ENCODE results near the gene SH2D1B. TPM values are rescaled to one million over a fixed set of nuclear protein-coding genes. Genes with fewer than 3 reads are reported as not detected.

SH2D1B gene
- total RNA-seq, 1 donor from 2014 or later, result not detected

DNA sequence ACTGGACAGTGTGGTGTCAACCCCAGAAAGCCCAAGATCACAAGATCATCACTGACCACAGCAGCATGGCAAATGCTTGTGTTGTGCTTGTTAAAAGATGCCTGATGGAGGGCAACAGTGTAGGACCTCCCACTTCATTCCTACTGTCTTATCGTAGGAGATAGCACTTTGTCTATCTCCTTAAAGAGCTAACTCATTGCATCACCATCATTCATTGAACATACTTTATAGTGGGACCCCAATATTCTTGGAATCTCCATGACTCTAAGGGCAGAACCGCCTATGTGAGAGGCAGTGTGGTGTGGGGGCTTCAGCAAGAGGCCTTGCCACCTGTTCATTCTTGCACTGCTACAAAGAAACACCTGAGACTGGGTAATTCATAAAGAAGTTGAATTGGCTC, 5.0 kb upstream of the SH2D1B start:
- H3K36me3 Mint-ChIP-seq (ENCODE audit: low read depth), result no peaks in the 10 kb centered on the region
- H3K27ac Mint-ChIP-seq, result no peak overlapping the region
- H3K4me3 Mint-ChIP-seq, result no peak overlapping the region
- no peaks in the 10 kb centered on the region for H3K9me3 Mint-ChIP-seq
- no peak for DNase-seq
- intact Hi-C loops (cut with micrococcal nuclease), result no loop called here
- peaks cover 6% of the 10 kb centered on the region for H3K27me3 Mint-ChIP-seq
- no peaks in the 10 kb centered on the region for H3K4me1 Mint-ChIP-seq

DNA sequence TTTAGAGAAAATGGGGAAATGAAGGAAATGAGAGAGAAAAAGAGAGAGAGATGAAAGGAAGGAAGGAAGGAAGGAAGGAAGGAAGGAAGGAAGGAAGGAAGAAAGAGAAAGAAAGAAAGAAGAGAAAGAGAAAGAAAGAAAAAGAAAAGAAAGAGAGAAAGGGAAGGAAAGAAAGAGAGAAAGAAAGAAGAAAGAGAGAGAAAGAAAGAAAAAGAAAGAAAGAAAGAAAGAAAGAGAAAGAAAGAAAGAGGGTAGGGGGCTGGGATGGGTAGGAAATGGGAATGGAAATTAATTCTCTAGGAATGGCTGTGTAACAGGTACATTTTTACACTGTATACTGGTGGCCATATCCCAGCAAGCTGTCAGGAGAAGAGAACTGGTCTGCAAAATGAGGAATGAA, 4.3 kb upstream of the SH2D1B start:
- H3K27me3 Mint-ChIP-seq, result peaks cover 9% of the 10 kb centered on the region
- H3K4me1 Mint-ChIP-seq, result no peaks in the 10 kb centered on the region
- no peak for DNase-seq
- no peaks in the 10 kb centered on the region for H3K36me3 Mint-ChIP-seq (ENCODE audit: low read depth)
- no peak overlapping the region for H3K4me3 Mint-ChIP-seq
- intact Hi-C loops (cut with micrococcal nuclease), result no loop called here
- H3K27ac Mint-ChIP-seq, result no peak overlapping the region
- no peaks in the 10 kb centered on the region for H3K9me3 Mint-ChIP-seq

DNA sequence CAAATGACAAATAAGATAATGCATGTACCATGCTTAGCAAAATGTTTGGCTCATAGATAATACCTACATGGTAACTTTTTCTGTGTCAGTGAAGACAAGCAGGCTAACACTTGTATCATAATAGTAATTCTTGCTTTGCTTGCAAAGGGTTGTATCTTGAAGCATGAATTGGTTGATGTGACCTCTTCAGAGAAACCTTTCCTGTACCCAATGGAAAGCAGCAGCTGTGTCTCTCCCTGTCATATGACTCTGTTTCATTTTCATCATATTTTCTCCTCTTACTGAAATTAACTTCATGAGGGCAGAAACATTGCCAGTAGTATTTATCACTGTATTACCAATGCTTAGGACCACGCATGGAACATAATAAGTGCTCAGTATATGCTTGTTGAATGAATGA, 4.4 kb downstream of the SH2D1B start:
- Mint-ChIP-seq H3K9me3 (no peaks in the 10 kb centered on the region), H3K4me3 (no peak overlapping the region), H3K27me3 (peaks cover 7% of the 10 kb centered on the region), H3K27ac (no peak overlapping the region), H3K4me1 (no peaks in the 10 kb centered on the region), H3K36me3 (ENCODE audit: low read depth) (no peaks in the 10 kb centered on the region)
- DNase-seq, result no peak
- intact Hi-C loops (cut with micrococcal nuclease), result no loop called here

DNA sequence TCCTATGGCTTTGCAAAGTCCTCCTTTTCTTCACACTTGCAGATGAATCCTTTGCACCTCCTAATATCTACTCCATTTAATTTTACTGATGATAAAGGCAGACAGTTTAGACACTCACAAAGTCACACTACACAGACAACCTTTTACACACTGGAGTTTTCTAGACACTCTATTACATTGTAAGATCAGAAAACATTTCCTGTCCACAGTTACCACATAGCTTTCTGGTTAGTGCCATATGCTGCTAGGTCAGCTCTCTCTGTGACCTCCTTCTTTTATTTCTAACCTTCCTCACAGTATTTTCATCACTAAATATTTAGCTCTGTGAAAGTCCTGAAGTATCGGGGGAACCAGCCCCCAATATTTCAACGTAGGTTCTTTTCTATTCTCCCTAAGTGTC, 5.1 kb downstream of the SH2D1B start:
- H3K27ac Mint-ChIP-seq, result no peak overlapping the region
- no peaks in the 10 kb centered on the region for H3K36me3 Mint-ChIP-seq (ENCODE audit: low read depth)
- intact Hi-C loops (cut with micrococcal nuclease), result no loop called here
- H3K4me3 Mint-ChIP-seq, result no peak overlapping the region
- H3K27me3 Mint-ChIP-seq, result peaks cover 9% of the 10 kb centered on the region
- no peaks in the 10 kb centered on the region for H3K9me3 Mint-ChIP-seq
- DNase-seq, result no peak
- H3K4me1 Mint-ChIP-seq, result no peaks in the 10 kb centered on the region

DNA sequence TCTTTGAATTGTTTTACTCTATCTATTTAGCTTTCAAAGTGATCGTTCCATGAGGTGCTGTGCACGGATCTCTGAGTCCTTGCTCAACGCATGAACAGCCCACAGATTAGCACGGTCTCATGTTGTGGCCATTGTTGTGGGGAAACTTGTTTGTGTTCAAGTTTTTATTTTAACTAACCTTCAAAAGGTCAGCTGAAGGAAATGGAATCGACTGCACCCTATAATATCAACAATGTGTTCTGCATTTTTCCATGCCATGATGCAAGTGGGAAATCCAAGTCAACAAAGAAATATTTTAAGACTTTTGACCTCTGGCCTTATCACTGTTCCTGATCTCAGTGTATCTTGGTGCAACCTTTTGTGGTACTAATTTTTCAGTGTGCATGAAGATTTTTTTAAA, 6.1 kb downstream of the SH2D1B start:
- no peaks in the 10 kb centered on the region for H3K4me1 Mint-ChIP-seq
- DNase-seq, result no peak
- intact Hi-C loops (cut with micrococcal nuclease), result no loop called here
- no peak overlapping the region for H3K27ac Mint-ChIP-seq
- no peak overlapping the region for H3K4me3 Mint-ChIP-seq
- H3K27me3 Mint-ChIP-seq, result peaks cover 8% of the 10 kb centered on the region
- no peaks in the 10 kb centered on the region for H3K36me3 Mint-ChIP-seq (ENCODE audit: low read depth)
- H3K9me3 Mint-ChIP-seq, result no peaks in the 10 kb centered on the region

DNA sequence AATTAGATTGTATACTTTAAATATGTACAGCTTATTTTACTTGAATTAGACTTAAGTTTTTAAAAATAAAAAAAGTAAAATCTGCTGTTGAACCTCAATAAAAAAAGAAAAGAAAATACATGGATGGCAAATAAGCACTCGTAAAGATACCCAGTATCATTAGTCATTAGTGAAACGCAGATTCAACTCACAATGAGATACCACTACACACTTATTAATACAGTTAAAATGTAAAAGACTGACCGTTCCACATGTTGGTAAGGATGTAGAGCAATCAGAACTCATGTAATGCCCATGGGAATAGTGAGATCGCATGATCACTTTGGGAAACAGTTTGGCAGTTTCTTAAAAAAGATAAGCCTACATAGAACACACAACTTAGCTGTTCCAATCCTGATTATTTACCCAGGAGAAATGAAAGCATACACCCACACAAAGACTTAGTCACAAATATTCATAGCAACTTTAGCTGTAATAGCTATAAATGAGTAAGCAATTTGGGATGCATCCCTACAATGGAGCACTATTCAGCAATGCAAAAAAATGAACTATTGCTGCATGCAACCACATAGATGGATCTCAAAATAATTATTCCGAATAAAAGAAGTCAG, 7.3 kb downstream of the SH2D1B start:
- Mint-ChIP-seq H3K36me3 (ENCODE audit: low read depth) (no peaks in the 10 kb centered on the region), H3K9me3 (no peaks in the 10 kb centered on the region), H3K27ac (no peak overlapping the region), H3K4me1 (no peaks in the 10 kb centered on the region), H3K4me3 (no peak overlapping the region), H3K27me3 (peaks cover 6% of the 10 kb centered on the region)
- DNase-seq, result no peak
- intact Hi-C loops (cut with micrococcal nuclease), result no loop called here

DNA sequence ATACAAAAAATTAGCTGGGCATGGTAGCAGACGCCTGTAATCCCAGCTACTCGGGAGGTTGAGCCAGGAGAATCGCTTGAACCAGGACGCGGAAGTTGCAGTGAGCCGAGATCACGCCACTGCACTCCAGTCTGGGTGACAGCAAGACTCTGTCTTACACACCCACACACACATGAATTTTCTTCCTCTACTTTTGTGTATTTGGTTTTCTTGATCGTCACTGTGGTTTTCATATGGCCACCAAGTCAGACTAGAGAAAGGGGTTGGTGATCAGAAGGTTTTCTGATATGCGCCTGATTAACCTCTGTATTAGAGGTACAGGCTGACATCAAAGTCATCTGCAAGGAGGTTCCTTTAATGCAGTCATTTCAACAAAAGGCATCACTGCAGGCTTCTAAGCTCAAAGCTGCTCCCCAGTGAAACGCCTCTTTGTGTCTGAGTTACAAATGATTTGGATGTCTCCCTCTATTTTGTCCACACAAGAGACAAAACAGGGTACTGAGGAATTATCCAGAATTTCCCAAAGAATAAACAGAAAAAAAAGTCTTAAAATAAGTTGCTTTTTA, 11.1 kb downstream of the SH2D1B start:
- peaks cover 17% of the 10 kb centered on the region for H3K27me3 Mint-ChIP-seq
- H3K4me1 Mint-ChIP-seq, result no peaks in the 10 kb centered on the region
- no peaks in the 10 kb centered on the region for H3K36me3 Mint-ChIP-seq (ENCODE audit: low read depth)
- H3K27ac Mint-ChIP-seq, result no peak overlapping the region
- H3K9me3 Mint-ChIP-seq, result no peaks in the 10 kb centered on the region
- DNase-seq, result no peak
- intact Hi-C loops (cut with micrococcal nuclease), result no loop called here
- no peak overlapping the region for H3K4me3 Mint-ChIP-seq

DNA sequence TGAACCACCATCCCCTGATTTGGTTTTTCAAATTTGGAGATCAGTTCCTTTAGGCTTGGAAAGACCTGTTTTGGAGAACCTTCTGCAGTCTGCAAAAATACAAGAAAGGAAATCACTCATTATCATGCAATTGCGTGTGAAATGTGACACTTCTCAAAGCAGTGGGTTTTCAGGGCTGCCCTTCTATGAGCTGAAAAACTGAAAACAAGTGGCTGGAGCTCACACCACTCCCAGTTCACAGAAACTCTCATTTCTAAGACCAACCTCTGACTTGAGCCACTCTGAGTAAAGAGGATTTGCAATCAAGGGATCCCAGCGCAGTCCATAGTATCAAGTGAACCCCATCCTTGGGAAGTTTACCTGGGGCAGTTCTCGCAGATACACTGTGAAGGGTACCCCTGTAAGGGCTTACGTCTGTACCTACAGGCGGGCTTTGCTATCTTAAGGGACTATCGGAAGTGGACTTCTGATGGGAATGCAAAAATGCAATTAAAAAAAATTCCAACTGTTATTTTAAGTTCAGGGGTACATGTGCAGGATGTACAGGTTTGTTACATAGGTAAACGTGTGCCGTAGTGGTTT, 12.8 kb downstream of the SH2D1B start:
- intact Hi-C loops (cut with micrococcal nuclease), result no loop called here
- H3K27me3 Mint-ChIP-seq, result peaks cover 17% of the 10 kb centered on the region
- no peaks in the 10 kb centered on the region for H3K36me3 Mint-ChIP-seq (ENCODE audit: low read depth)

GRCh38 chr1:162397943-162398560, 13.9 kb downstream of the SH2D1B start:
- intact Hi-C loops (cut with micrococcal nuclease), result no loop called here
- no peaks in the 10 kb centered on the region for H3K36me3 Mint-ChIP-seq (ENCODE audit: low read depth)
- no peak overlapping the region for H3K4me3 Mint-ChIP-seq

More for the DNA sequence above, 12.8 kb downstream of the SH2D1B start:
- Mint-ChIP-seq H3K4me3 (no peak overlapping the region), H3K4me1 (no peaks in the 10 kb centered on the region), H3K9me3 (no peaks in the 10 kb centered on the region), H3K27ac (no peak overlapping the region)
- DNase-seq, result no peak

DNA sequence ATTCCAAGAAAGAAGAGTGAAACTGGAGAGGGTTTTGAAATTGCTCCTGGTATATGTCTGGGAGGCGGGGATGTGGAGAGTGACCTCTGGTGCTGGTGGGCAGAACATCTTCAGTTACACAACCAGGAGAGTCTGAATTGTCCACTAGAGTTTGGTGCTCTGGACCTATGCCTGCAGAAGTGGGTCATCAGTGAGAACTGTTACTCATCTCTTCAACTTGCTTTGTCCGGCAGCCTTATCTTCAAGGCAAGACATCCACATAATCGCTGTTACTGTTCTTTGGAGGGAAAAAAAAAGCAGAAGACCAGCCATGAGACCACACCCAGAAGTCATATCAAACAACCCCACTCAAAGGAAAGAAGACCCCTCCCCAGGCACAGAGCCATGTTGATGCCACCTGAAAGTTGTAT, 14.9 kb downstream of the SH2D1B start:
- H3K36me3 Mint-ChIP-seq (ENCODE audit: low read depth), result no peaks in the 10 kb centered on the region
- DNase-seq, result no peak
- intact Hi-C loops (cut with micrococcal nuclease), result no loop called here
- H3K4me3 Mint-ChIP-seq, result no peak overlapping the region
- H3K27me3 Mint-ChIP-seq, result peaks cover 20% of the 10 kb centered on the region
- H3K4me1 Mint-ChIP-seq, result no peaks in the 10 kb centered on the region
- no peak overlapping the region for H3K27ac Mint-ChIP-seq
- H3K9me3 Mint-ChIP-seq, result no peaks in the 10 kb centered on the region

More at GRCh38 chr1:162397943-162398560, 13.9 kb downstream of the SH2D1B start:
- Mint-ChIP-seq H3K27me3 (peaks cover 20% of the 10 kb centered on the region), H3K4me1 (no peaks in the 10 kb centered on the region), H3K27ac (no peak overlapping the region), H3K9me3 (no peaks in the 10 kb centered on the region)
- DNase-seq, result no peak

DNA sequence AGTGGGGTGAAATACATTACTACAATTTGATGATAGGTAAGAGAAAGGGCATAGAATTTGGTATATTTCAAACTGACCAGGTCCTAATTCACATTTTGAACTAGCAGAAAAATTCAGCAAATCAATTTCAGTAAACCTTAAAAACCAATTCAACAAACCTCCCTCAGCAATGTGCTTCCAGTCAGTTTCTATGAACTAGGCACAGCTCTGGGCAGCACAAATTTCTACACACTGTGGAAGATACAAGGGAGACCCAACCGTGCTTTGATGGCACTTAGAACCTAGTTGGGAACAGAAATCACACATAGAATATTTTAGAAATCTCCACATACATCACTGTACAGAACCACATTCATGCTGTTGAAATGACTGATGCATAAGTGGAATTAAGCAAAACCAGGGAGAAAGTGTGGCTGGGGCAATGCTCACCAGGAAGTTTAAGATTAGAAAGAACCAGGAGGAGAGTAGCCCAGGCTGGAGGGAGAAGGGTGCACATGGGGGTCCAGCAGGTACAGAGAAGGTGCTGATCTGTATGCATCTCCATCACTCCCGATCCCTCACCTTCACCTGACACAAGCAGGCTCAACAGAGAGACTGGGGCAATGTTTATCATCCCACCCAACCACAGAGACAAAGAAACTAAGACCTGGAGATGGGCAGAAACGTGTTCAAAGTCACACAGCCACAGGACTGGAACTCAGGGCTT, 15.6 kb downstream of the SH2D1B start:
- Mint-ChIP-seq H3K27me3 (peaks cover 18% of the 10 kb centered on the region), H3K9me3 (no peaks in the 10 kb centered on the region), H3K36me3 (ENCODE audit: low read depth) (no peaks in the 10 kb centered on the region), H3K27ac (no peak overlapping the region), H3K4me1 (no peaks in the 10 kb centered on the region), H3K4me3 (no peak overlapping the region)
- intact Hi-C loops (cut with micrococcal nuclease), result no loop called here
- no peak for DNase-seq

GRCh38 chr1:162391790-162392563, 20.0 kb downstream of the SH2D1B start:
- intact Hi-C loops (cut with micrococcal nuclease), result loop anchor here (1.0 kb wide), 1 partner anchor 336 kb away; no protein-coding TSS in a partner anchor

GRCh38 chr1:162390396-162391185, 21.3 kb downstream of the SH2D1B start:
- peaks cover 2% of the 10 kb centered on the region for H3K4me1 Mint-ChIP-seq
- peaks cover 9% of the 10 kb centered on the region for H3K27me3 Mint-ChIP-seq
- H3K9me3 Mint-ChIP-seq, result no peaks in the 10 kb centered on the region
- intact Hi-C loops (cut with micrococcal nuclease), result no loop called here
- no peak overlapping the region for H3K4me3 Mint-ChIP-seq
- DNase-seq, result no peak
- H3K27ac Mint-ChIP-seq, result no peak overlapping the region
- H3K36me3 Mint-ChIP-seq (ENCODE audit: low read depth), result no peaks in the 10 kb centered on the region

More at GRCh38 chr1:162391790-162392563, 20.0 kb downstream of the SH2D1B start:
- no peak for DNase-seq
- Mint-ChIP-seq H3K27me3 (peaks cover 12% of the 10 kb centered on the region), H3K27ac (no peak overlapping the region), H3K4me3 (no peak overlapping the region), H3K4me1 (peaks cover 2% of the 10 kb centered on the region), H3K36me3 (ENCODE audit: low read depth) (no peaks in the 10 kb centered on the region), H3K9me3 (no peaks in the 10 kb centered on the region)
